ENCODE results near the gene CAMTA1.
A peak's percentile ranks its signal among the peaks of the same experiment; 100 is the strongest.

CAMTA1 gene

GRCh38 chr1:7650801-7651200 is 865.5 kb downstream of the CAMTA1 start:
- no peak for DNase-seq (ENCODE audit: low read depth in 2 of 3, low spot score in 1 of 3)

- no peak for DNase-seq (ENCODE audit: low read depth in 2 of 3, low spot score in 1 of 3)
Observed at GRCh38 chr1:7651203-7651602, 865.9 kb downstream of the CAMTA1 start.

- no peak for DNase-seq (ENCODE audit: low read depth in 2 of 3, low spot score in 1 of 3)
Observed at GRCh38 chr1:7652061-7652460, 866.8 kb downstream of the CAMTA1 start.

GRCh38 chr1:7652515-7653098 is 867.4 kb downstream of the CAMTA1 start:
- no peak for DNase-seq (ENCODE audit: low read depth in 2 of 3, low spot score in 1 of 3)

- DNase-seq (ENCODE audit: low read depth in 2 of 3, low spot score in 1 of 3) = no peak
Observed at GRCh38 chr1:7654725-7655124, 869.5 kb downstream of the CAMTA1 start.

GRCh38 chr1:7655354-7655753 is 870.1 kb downstream of the CAMTA1 start:
- DNase-seq (ENCODE audit: low read depth in 2 of 3, low spot score in 1 of 3) = no peak

- DNase-seq (ENCODE audit: low read depth in 2 of 3, low spot score in 1 of 3) = no peak
Observed at GRCh38 chr1:7656557-7657215, 871.4 kb downstream of the CAMTA1 start.

GRCh38 chr1:7657287-7658016 is 872.2 kb downstream of the CAMTA1 start:
- no peak for DNase-seq (ENCODE audit: low read depth in 2 of 3, low spot score in 1 of 3)

GRCh38 chr1:7658099-7658498 is 872.8 kb downstream of the CAMTA1 start:
- DNase-seq (ENCODE audit: low read depth in 2 of 3, low spot score in 1 of 3) = no peak

- DNase-seq (ENCODE audit: low read depth in 2 of 3, low spot score in 1 of 3) = no peak
Observed at GRCh38 chr1:7659514-7659913, 874.3 kb downstream of the CAMTA1 start.

- DNase-seq (ENCODE audit: low read depth in 2 of 3, low spot score in 1 of 3) = no peak
Observed at GRCh38 chr1:7663451-7664146, 878.3 kb downstream of the CAMTA1 start.

GRCh38 chr1:7664147-7664892 is 879.1 kb downstream of the CAMTA1 start:
- no peak for DNase-seq (ENCODE audit: low read depth in 2 of 3, low spot score in 1 of 3)

GRCh38 chr1:7664893-7665250 is 879.6 kb downstream of the CAMTA1 start:
- DNase-seq (ENCODE audit: low read depth in 2 of 3, low spot score in 1 of 3) = no peak

GRCh38 chr1:7666249-7666648 is 881.0 kb downstream of the CAMTA1 start:
- no peak for DNase-seq (ENCODE audit: low read depth in 2 of 3, low spot score in 1 of 3)

- DNase-seq (ENCODE audit: low read depth in 2 of 3, low spot score in 1 of 3) = no peak
Observed at GRCh38 chr1:7667159-7667558, 881.9 kb downstream of the CAMTA1 start.

- DNase-seq (ENCODE audit: low read depth in 2 of 3, low spot score in 1 of 3) = peak; percentile 76 to 92 (median 79)
Observed at GRCh38 chr1:7667625-7668218, 882.5 kb downstream of the CAMTA1 start.

GRCh38 chr1:7669559-7670311 is 884.5 kb downstream of the CAMTA1 start:
- DNase-seq (ENCODE audit: low read depth in 2 of 3, low spot score in 1 of 3) = peak; percentile 24 to 56 (median 31)

GRCh38 chr1:7670334-7671145 is 885.3 kb downstream of the CAMTA1 start:
- no peak for DNase-seq (ENCODE audit: low read depth in 2 of 3, low spot score in 1 of 3)

GRCh38 chr1:7671146-7671465 is 885.9 kb downstream of the CAMTA1 start:
- DNase-seq (ENCODE audit: low read depth in 2 of 3, low spot score in 1 of 3) = no peak

All from stimulated activated CD4-positive, alpha-beta T cell treated with anti-CD3 and anti-CD28 coated beads, Interleukin-12 subunit alpha, Interleukin-12 subunit beta, amount 100 ng/mL, for 48 hours (primary cell).